Dermis blood vessel endothelial cell (primary cell): ENCODE results near the gene CBLN1. TPM values are rescaled to one million over a fixed set of nuclear protein-coding genes. Genes with fewer than 3 reads are reported as not detected.
"Not testable (repeated sequence)": the region's sequence is repeated elsewhere in the genome, so short reads cannot be mapped to it uniquely, and the experiment has no call there.

Source experiments
- DNase-seq: peaks from one replicate; pipeline ENCODE4 v3.0.0; 2010
- total RNA-seq: library from RNA; depleted of rRNA; stranded (reverse); fragments of >200 nt; gene quantifications from 2 replicates; pipeline ENCODE4 v1.2.3, GENCODE V29; 2014

CBLN1 gene
- total RNA-seq, 1 donor from 2014 or later = not detected

DNA sequence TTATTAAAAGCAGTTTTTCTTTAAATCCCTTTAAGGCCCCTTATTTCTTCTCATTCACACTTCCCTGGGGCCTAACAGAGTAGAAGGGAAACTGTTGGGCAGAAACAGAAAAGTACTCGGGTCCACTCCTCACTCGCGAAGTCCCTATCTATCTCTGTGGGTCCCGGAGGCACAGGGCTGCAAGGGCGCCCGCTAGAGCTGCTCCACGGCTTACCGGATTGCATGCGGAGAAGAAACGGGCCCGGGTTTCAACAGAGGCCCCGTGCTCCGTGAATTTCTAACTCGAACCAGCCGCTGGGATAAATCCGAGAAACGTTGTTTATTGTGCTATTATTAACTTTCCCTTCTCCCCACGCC, 4.3 kb downstream of the CBLN1 start:
- no peak for DNase-seq

DNA sequence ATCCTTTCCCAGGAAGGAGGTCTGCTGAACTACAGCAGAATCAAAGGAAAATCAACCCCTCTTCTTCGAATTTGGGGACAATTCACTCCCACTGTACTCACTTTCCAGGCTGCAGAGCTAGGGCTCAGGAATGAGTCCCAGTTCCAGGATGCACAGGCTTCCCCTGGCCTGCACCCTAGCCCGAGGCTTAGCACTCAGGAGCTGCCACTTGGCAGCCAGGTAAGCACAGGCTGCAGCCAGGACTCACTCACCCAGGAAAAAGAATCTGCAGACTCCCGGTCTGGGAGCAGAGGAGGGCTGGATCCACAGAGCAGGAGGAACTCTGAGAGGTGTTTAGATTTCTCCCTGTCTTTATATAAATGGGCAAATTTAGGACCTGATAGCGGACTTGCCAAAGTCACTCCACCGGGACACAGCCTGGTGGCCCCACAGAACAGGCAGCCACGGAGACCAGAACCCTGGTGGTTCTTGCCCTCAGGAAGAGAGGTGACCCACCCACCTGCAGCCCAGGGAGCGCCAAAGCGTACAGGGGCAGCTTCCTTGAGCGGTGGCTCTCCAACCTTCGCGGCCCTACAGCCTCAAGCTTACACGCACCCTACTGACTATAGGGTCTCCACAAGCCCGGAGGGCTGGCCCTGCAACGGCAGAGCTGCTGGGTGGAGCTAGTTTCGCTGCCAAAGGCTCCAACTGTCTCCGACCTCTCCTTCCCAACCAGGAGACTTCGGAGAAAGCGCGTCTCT, 4.8 kb downstream of the CBLN1 start:
- no peak for DNase-seq

DNA sequence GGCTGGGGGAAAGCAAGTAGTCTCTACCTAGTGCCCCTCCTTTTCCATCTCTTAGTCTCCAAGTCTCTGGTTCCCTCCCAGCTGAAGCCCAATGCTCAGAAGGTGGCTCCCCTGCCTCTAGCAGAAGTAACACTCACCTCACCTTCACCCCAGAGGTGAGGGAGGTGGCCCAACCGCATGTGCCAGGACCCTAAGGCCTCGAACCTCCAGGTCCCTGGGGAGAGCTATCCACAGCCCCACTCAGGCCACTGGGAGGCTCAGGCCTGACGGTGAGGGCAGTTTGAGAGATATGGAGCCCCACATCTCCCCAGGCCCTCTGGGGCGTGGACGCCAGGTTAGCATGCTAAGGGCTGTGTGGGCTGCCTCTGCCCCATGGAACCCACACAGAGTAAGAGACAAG, 5.8 kb downstream of the CBLN1 start:
- no peak for DNase-seq

DNA sequence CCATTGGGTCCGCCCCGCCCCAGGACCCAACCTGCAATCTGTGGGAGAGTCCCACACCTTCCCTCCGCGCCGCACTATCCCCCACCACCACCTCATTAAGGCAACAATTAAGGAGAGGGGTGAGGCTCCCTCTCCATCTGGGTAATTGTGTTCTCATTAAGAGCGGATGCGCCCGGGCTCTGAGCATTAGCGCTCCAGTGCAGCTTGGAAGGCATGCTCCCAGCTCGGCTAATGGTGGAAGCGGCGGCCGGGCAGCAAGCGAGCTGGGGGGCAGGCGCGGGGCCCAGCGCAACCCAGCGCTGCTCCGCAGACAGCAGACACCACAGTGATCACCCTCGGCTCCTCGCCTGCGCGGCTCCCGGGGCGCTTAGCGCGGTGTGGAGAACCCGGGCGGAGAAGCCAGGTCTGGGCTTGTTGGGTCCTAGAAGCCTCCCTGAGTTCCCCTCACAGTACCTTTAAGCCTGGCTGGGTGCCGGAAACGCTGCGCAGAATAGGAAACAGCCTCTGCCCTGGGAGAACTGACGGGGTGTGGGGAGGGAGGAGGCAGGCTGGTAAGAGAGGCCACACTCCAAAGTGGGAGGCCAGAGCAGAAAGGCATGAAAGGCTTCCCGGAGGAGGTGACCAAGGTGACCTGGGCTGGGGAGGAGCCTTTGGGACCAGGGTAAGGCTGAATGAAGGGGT, 6.4 kb downstream of the CBLN1 start:
- DNase-seq = no peak

DNA sequence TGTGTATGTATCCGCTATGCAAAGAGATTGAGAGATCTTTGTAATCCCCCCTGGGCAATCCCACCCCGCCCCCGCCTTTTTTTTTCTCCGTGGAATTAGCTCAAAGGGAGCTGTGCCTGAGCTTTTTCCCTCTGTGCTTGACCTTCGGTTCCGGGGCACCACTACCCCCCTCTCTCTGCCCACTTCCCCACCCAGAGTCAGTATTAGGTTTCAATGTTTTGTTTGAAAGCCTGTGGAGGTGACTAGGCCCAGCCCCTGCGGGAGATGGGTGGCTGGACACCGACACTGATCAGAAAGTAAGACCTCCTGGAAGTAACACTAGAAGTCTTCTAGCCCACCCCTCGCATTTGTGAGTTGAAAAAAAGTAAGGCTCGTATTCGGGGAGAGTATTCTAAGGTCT, 7.0 kb downstream of the CBLN1 start:
- DNase-seq = no peak

DNA sequence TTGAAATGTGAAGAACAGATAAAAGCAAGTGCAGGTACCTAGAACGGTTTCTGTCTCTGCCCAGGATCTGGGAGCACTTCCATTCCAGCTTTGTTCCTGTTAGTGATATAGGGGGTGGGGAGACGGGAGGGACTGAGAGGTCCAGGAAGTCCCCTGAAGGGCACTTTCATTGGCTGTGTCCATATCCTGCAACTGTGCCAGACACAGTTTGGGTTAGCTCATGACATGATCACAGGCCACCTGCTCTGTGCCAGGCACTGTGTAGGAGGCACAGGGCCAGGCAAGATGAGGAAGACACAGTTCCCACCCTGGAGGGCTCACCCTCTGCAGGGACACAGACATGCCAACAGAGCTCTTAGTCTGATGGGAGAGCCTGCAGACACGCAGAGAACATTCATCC, 7.9 kb downstream of the CBLN1 start:
- DNase-seq = no peak

DNA sequence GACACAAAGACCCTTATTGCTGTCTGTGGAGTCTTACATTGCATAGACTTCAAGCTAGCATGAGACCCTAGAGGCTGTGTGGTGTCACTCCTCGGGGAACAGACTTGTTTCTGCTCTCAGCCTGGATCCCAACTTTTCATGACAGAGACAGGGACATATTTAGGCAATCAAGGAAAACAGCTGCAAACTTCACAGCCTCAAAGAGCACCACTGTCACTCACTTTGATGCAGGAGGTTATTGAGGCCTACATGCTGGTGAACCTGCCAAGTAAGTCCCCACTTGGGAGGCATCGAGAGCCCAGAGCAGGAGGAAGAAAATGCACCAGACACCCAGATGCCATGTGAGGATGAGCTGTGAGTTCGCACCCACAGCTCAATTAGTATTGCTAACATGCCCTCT, 10.3 kb downstream of the CBLN1 start:
- no peak for DNase-seq

DNA sequence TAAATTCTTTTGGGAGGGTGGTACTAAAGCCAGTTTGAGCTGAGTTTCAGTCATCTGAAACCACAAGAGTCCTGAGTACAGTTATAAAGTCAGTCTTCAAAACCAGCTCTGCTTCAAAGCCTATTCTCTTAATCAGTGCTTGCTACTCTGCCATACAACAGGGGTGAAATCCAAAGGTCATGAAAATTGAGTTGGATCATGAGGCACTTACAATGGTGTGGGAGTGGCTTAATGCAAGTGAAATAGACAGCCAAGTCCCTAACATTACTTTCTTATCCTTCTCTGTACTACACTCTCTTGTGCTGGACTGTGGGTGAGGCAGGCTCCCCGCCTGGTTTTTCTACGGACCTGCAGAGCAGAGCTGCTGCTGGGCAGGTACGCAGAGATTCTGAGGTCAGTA, 12.4 kb downstream of the CBLN1 start:
- DNase-seq = no peak

DNA sequence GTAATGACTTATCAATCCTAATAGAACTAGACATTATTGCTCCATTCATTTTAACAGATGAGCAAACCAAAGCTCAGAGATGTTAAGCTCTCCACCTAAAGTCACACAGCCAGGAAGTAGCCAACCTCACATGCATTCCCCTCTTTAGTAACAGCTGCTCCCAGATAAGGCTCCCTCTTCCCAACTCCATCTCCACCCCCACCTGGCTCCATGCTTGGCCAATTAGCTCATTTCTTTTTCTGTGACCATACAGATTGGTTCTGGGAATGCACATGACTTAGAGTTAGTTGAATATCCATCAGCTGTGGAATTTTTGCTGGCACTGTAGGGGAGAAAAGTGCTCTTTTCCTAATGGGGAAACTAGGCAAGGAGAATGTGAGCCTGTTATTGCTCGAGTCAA, 13.0 kb downstream of the CBLN1 start:
- no peak for DNase-seq

DNA sequence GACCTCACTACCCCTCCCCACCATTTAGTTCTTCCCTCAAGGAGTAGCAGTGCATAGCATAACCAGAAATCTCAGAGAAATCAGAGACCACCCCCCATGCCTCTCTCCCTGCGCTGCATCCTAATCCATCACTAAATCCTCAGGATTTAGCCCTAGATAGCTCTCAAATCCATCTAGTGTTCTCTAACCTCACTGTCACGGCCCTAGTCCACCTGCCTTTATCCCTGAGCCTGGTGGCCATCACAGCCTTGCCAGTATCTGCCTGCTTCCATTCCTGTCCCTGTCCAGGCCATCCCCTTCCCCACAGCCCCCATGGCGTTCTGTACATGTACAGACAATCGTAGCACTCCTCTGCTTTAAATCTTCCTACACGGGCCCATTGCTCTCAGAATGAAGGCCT, 19.1 kb downstream of the CBLN1 start:
- no peak for DNase-seq

DNA sequence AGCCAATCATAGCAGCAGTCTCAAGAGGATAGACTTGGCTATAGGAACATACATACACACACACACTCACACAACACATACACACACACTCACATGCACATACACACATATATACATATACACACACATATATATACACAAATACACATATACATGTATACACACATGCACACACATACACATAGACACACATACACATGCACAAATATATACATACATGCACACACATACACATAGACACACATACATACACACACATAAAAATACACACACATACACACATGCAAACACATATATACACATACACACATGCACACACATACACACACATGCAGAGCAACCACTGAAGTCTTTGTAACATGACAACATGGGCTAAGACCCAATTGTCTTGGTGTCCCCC, 19.7 kb downstream of the CBLN1 start:
- DNase-seq = no peak

DNA sequence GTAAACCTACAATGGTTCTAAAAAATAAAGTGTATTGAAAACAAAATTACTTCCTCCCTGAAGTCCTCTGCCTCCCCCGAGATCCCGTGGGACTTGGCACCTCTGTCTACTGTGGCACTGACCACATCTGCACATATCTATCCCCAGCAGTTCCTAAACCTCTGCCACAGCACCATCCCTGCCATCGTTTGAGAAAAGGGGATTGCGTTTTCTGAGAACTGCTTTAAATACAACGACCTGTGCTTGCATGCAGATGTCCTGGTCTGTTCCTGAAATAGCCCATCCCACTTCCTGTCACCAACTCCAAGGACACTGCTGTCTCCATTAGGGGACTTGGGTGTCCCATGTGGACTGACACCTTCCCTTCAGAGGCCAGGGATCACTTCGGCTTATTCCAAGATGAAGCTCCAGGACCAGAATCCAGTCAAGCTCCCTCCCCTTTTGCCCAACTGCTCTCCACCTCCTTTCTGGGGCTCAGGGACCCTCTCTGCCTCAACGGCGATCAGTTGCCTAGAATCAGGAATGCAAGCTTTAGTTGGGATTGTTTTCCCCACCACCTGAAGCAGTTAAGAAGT, 20.6 kb downstream of the CBLN1 start:
- no peak for DNase-seq

DNA sequence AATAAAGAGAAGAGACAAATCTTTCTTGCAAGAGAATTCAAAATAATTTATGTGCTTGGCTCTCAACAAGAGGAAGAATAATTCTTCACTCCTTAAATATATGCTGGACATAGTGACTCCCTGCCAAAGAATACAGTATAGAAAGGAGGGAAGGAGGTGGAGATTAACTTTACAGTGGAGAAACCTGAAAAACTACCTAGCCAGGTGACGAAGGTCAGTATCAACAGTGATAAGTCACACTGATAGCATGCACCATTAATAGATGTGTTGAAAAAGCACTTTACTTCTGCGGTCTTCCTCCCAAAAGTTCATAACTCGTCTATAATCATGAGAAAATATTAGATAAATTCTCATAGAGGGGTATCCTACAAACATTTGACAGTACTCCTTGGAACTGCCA, 21.4 kb downstream of the CBLN1 start:
- no peak for DNase-seq

DNA sequence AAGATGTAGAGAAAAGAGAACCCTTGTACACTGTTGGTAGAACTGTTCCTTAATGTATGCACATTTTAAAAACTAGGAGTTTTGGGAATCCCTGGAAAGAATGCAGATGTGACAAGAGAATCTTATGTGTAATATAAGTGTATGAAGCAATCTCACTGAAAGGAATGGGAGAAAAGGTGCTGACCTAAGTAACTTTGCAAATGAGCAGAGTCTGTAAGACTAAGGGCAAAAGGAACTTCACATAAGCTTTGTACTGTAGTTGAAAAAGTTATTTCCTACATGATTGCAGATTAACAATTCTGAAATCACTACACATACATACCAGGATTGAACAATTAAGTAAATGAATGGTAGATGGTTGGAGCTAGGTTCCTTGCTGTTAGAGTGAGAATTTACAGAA, 22.3 kb downstream of the CBLN1 start:
- no peak for DNase-seq

DNA sequence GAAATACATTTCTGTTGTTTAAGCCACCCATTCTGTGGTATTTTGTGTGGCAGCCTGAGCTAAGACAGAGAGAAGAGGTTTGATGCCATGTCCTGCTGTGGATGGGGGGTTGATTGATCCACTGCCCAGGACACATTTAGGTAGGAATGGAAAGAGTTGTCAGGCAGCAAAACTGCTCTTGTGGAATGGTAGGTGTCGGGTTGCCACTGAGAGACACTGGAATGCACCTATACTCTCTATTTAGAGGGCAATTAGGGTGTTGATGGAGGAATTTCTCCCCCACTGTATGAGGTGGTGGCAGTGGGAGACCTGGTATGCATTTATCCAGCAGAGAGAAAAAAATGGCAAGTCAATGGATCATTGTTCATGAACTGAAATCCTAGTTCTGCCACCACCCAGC, 30.9 kb downstream of the CBLN1 start:
- no peak for DNase-seq

DNA sequence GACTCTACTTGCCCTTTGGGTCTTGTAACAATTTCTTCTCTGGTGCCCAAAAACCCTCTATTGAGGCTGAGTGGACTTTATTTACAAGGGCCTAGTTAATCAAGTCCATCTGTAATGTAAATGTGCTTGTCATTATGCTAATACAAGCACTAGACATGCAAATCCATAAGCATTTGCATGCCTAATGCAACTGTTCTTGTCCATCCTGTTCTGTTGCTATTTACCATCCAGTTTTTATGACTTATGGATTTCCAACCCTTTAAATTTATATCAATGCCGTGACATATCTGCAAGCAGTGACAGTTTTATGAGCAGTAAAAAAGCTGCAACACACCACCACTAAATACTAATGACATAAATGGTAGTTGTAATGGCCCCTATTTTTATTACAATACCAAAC, 33.4 kb downstream of the CBLN1 start:
- DNase-seq = no peak

DNA sequence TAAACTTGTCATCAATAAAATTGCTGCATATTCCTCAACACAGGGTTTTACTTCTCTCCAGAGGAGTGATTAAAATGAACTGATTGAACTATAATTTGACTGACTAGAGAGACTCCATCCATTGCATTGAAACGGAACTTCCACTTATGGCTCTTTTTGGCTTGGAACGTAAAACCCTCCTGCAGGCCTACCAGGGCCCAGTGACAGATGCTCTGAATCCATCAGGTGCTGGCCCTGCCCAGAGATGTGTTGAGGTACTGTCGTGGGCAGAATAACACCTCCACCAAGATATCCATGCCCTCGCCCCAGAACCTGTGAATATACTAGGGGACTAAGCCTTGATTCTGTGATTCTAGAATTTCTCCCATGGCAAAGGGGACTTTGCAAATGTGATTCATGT, 45.4 kb downstream of the CBLN1 start:
- no peak for DNase-seq

DNA sequence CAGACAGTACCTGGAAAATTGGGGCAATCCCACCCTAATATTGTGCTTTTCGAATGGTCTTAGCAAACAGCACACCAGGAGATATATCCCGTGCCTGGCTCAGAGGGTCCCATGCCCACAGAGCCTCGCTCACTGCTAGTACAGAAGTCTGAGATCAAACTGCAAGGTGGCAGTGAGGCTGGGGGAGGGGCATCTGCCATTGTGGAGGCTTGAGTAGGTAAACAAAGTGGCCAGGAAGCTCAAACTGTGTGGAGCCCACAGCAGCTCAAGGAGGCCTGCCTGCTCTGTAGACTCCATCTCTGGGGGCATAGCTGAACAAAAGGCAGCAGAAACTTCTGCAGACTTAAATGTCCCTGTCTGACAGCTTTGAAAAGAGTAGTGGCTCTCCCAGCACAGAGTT, 53.3 kb downstream of the CBLN1 start:
- not testable (repeated sequence) for DNase-seq

Other genes with a start within 250 kb of the CBLN1 start
- not detected in 2 replicates for gene C16orf78, start 92.0 kb upstream of the CBLN1 start, total RNA-seq